SK-N-SH (cell line): ENCODE measurements around the gene AUTS2. TPM values are rescaled to one million over a fixed set of nuclear protein-coding genes. Genes with fewer than 3 reads are reported as not detected.

Source experiments
- CTCF ChIA-PET: fragments of 300-600, 350-600 bp; formaldehyde crosslinking; extraction: SDS; loops from one replicate; lab custom pipeline; 2021; lab: Yijun Ruan, JAX
- POLR2A ChIA-PET: fragments of 350-600 bp; sonication (Branson Sonifier 250); formaldehyde crosslinking; extraction: SDS; loops from one replicate; lab custom pipeline; 2020; ENCODE audit warnings: antibody characterized with exemption, inconsistent platforms; lab: Yijun Ruan, JAX
- DNase-seq: peaks from one replicate; pipeline ENCODE4 v3.0.0; 2012
- H2AFZ ChIP-seq: fragments of 200-600 bp; sonication (generic); 2 replicates; pipeline ENCODE4 v1.8.1; 2016; ENCODE audit warnings: antibody characterized with exemption, mild to moderate bottlenecking, low read depth
- H3F3A ChIP-seq: fragments of 200-600 bp; sonication (generic); replicated peaks from 2 replicates; pipeline ENCODE3; 2016; ENCODE audit warnings: antibody characterized with exemption, mild to moderate bottlenecking; ENCODE audit not compliant: insufficient read depth
- H3K27ac ChIP-seq, 2 experiments: fragments of 200-500 bp in 1 of 2; fragments of 200-600 bp in 1 of 2; sonication (Bioruptor generic) in 1 of 2; sonication (generic), shearing (Covaris generic) in 1 of 2; 2 replicates each; pipeline versions ENCODE4 v1.5.1 to v1.6.1; 2014 to 2016; ENCODE audit warnings: low read depth in 2 of 2, inconsistent platforms in 1 of 2, low read length in 1 of 2, mild to moderate bottlenecking in 1 of 2, mixed read lengths in 1 of 2
- H3K27me3 ChIP-seq: fragments of 200-600 bp; sonication (generic), shearing (Covaris generic); 2 replicates; pipeline ENCODE4 v1.6.1; 2016; ENCODE audit warnings: mixed run types; ENCODE audit not compliant: insufficient read depth
- H3K36me3 ChIP-seq, 2 experiments: fragments of 200-500 bp in 1 of 2; fragments of 200-600 bp in 1 of 2; sonication (Bioruptor generic) in 1 of 2; sonication (generic) in 1 of 2; replicated peaks in 1 of 2; 2 replicates each; pipeline versions ENCODE3 to v1.5.1; 2014 to 2016; ENCODE audit warnings: low read length in 1 of 2, mild to moderate bottlenecking in 1 of 2; ENCODE audit not compliant: insufficient read depth in 2 of 2, control insufficient read depth in 1 of 2
- H3K4me1 ChIP-seq, 2 experiments: fragments of 200-500 bp in 1 of 2; fragments of 200-600 bp in 1 of 2; sonication (Bioruptor generic) in 1 of 2; sonication (generic), shearing (Covaris generic) in 1 of 2; 2 replicates each; pipeline versions ENCODE4 v1.5.1 to v1.6.1; 2014 to 2016; ENCODE audit warnings: low read depth in 1 of 2, low read length in 1 of 2, mixed run types in 1 of 2; ENCODE audit not compliant: insufficient read depth in 2 of 2, control insufficient read depth in 1 of 2
- H3K4me2 ChIP-seq: fragments of 200-600 bp; sonication (generic), shearing (Covaris generic); 2 replicates; pipeline ENCODE4 v1.6.1; 2017; ENCODE audit warnings: mixed run types
- H3K4me3 ChIP-seq, 2 experiments: fragments of 200-500 bp in 1 of 2; fragments of 200-600 bp in 1 of 2; sonication (Bioruptor generic) in 1 of 2; sonication (generic), shearing (Covaris generic) in 1 of 2; 2 replicates each; pipeline versions ENCODE4 v1.5.1 to v1.8.1; 2014 to 2016; ENCODE audit warnings: low read depth in 2 of 2, inconsistent platforms in 1 of 2, low read length in 1 of 2, mild to moderate bottlenecking in 1 of 2, mixed read lengths in 1 of 2, moderate library complexity in 1 of 2
- H3K79me2 ChIP-seq: fragments of 200-600 bp; sonication (generic); 2 replicates; pipeline ENCODE4 v1.8.1; 2017; ENCODE audit warnings: mild to moderate bottlenecking; ENCODE audit not compliant: insufficient read depth
- H3K9ac ChIP-seq: fragments of 200-600 bp; sonication (generic); 2 replicates; pipeline ENCODE4 v1.6.1; 2017; ENCODE audit warnings: mixed run types
- H3K9me2 ChIP-seq: fragments of 200-600 bp; sonication (generic); 2 replicates; pipeline ENCODE4 v1.6.1; 2017; ENCODE audit warnings: mixed run types
- H3K9me3 ChIP-seq: fragments of 200-600 bp; sonication (generic); 2 replicates; pipeline ENCODE4 v1.6.1; 2017; ENCODE audit warnings: mixed run types, mild to moderate bottlenecking, moderate library complexity
- H4K20me1 ChIP-seq: fragments of 200-600 bp; sonication (generic); 2 replicates; pipeline ENCODE4 v1.6.1; 2017; ENCODE audit warnings: mild to moderate bottlenecking, mixed run types; ENCODE audit not compliant: insufficient read depth
- CHD2 ChIP-seq: fragments of 150-350 bp; IDR thresholded peaks from 2 replicates; pipeline ENCODE4 v1.6.1; 2018; ENCODE audit warnings: low read length; ENCODE audit not compliant: partially characterized antibody
- CTCF ChIP-seq: fragments of 200-600 bp; sonication (generic); IDR thresholded peaks from 2 replicates; pipeline ENCODE4 v1.6.1; 2017; ENCODE audit warnings: antibody characterized with exemption, mild to moderate bottlenecking, moderate library complexity
- EP300 ChIP-seq, 2 experiments: IDR thresholded peaks; 2 replicates each; pipeline versions ENCODE4 v1.4.0 to v1.6.1; 2012; ENCODE audit warnings: borderline replicate concordance in 1 of 2, low read depth in 1 of 2, low read length in 1 of 2
- FOSL2 ChIP-seq: IDR thresholded peaks from 2 replicates; pipeline ENCODE4 v1.4.0; 2012; ENCODE audit warnings: low read depth, mild to moderate bottlenecking, moderate library complexity, borderline replicate concordance
- FOXJ3 ChIP-seq: sonication (generic); formaldehyde crosslinking; IDR thresholded peaks from 2 replicates; pipeline ENCODE4 v1.5.1; 2020; ENCODE audit warnings: mild to moderate bottlenecking, missing genetic modification reagents
- FOXM1 ChIP-seq: IDR thresholded peaks from 2 replicates; pipeline ENCODE4 v1.4.0; 2012; ENCODE audit warnings: low read depth, mild to moderate bottlenecking
- GATA2 ChIP-seq: sonication (generic); formaldehyde crosslinking; IDR thresholded peaks from 2 replicates; pipeline ENCODE4 v1.5.0; 2020; ENCODE audit warnings: mild to moderate bottlenecking, missing genetic modification reagents
- MEF2A ChIP-seq: IDR thresholded peaks from 2 replicates; pipeline ENCODE4 v1.4.0; 2012; ENCODE audit warnings: low read depth, borderline replicate concordance
- PBX3 ChIP-seq: IDR thresholded peaks from 2 replicates; pipeline ENCODE4; 2012
- POLR2AphosphoS5 ChIP-seq: IDR thresholded peaks from 2 replicates; pipeline ENCODE4 v1.6.1; 2012; ENCODE audit warnings: low read depth, low read length
- RAD21 ChIP-seq: IDR thresholded peaks from 2 replicates; pipeline ENCODE4 v1.6.1; 2012; ENCODE audit warnings: mild to moderate bottlenecking, low read length
- RCOR1 ChIP-seq: fragments of 150-350 bp; IDR thresholded peaks from 2 replicates; pipeline ENCODE4 v1.6.1; 2017; ENCODE audit warnings: antibody characterized with exemption, low read length
- TAF1 ChIP-seq: IDR thresholded peaks from 2 replicates; pipeline ENCODE4 v1.6.1; 2012; ENCODE audit warnings: low read depth, mild to moderate bottlenecking, low read length, moderate library complexity, borderline replicate concordance
- TEAD4 ChIP-seq: IDR thresholded peaks from 2 replicates; pipeline ENCODE4 v1.4.0; 2012; ENCODE audit warnings: mild to moderate bottlenecking, borderline replicate concordance; ENCODE audit not compliant: insufficient read depth
- WGBS: methylation state at CpG from one replicate; pipeline ENCODE4 v1.1.6; 2017; ENCODE audit warnings: low lambda C conversion rate; 5-methylcytosine and 5-hydroxymethylcytosine counted together
- polyA plus RNA-seq, 3 experiments: library from polyadenylated mRNA; depleted of rRNA; stranded (reverse); fragments of >200 nt; gene quantifications; 2 replicates each; pipeline ENCODE4 v1.2.3, GENCODE V29; 2012

AUTS2 gene
- polyA plus RNA-seq, 1 of the 3 experiments (the other 2 are of a cell fraction) = 15.6 TPM

GRCh38 chr7:70421319-70421718 is 823.0 kb downstream of the AUTS2 start:
- CTCF ChIA-PET = interaction anchor here (1.1 to 1.8 kb wide), 2 partner anchors 45 to 120 kb away, joined by 3 to 5 read pairs; no protein-coding TSS in a partner anchor
- TF ChIP-seq FOXM1 = no peak
- no peak for TF ChIP-seq PBX3
- TF ChIP-seq FOSL2 = no peak
- TF ChIP-seq MEF2A = no peak
- TF ChIP-seq RCOR1 = no peak
- TF ChIP-seq TEAD4 = no peak

GRCh38 chr7:70426249-70426880 is 828.1 kb downstream of the AUTS2 start:
- TF ChIP-seq FOXJ3 (CRISPR knock-in tag) = peak; percentile 84
- peak; percentile 94 for TF ChIP-seq GATA2 (CRISPR knock-in tag)
- peak in 1 of 2 experiments; percentile 60; a peak in 1 of 4 replicates for TF ChIP-seq EP300 (IDR thresholded peaks at IDR 0.05; ENCODE audit: borderline replicate concordance in 1 of 2, low read depth in 1 of 2, low read length in 1 of 2)
- peak; percentile 16; the same call in 1 of the 2 replicates for TF ChIP-seq RAD21
- no peak for TF ChIP-seq POLR2AphosphoS5
- no peak for TF ChIP-seq MEF2A
- TF ChIP-seq TAF1 = no peak
- TF ChIP-seq CTCF = no peak
- no peak for TF ChIP-seq CHD2
- TF ChIP-seq, all 33 proteins: peak for 4
- WGBS = 71% methylated on average over 12 of the region's 12 CpGs
- CTCF ChIA-PET = interaction anchor here (1.2 to 1.7 kb wide), 3 partner anchors 12 to 20 kb away, joined by 3 to 4 read pairs (median 3); no protein-coding TSS in a partner anchor

More at GRCh38 chr7:70421319-70421718, 823.0 kb downstream of the AUTS2 start:
- POLR2A ChIA-PET = no interaction called here
- Histone ChIP-seq H3K27ac (no peak overlapping the region), H3K27me3 (no peaks in the 10 kb centered on the region), H3K9me2 (no peaks in the 10 kb centered on the region), H3K36me3 (no peaks in the 10 kb centered on the region), H3K79me2 (no peaks in the 10 kb centered on the region), H3K9me3 (no peaks in the 10 kb centered on the region), H2AFZ (no peak overlapping the region), H3K4me3 (no peak overlapping the region), H3F3A (no peaks in the 10 kb centered on the region), H3K4me2 (no peak overlapping the region), H4K20me1 (no peaks in the 10 kb centered on the region), H3K9ac (no peak overlapping the region), H3K4me1 (peaks cover 0 to 35% of the 10 kb centered on the region in 2 experiments; a peak in 2 of 4 replicates)
- 77% methylated on average over 2 of the region's 2 CpGs for WGBS
- DNase-seq = no peak

More at GRCh38 chr7:70426249-70426880, 828.1 kb downstream of the AUTS2 start:
- Histone ChIP-seq H3K9me2 (no peaks in the 10 kb centered on the region), H3K9me3 (no peaks in the 10 kb centered on the region), H3K4me3 (no peak overlapping the region), H3K9ac (no peak overlapping the region), H3K79me2 (no peaks in the 10 kb centered on the region), H2AFZ (no peak overlapping the region), H3K27me3 (no peaks in the 10 kb centered on the region), H3K4me2 (no peak overlapping the region), H3F3A (no peaks in the 10 kb centered on the region), H3K4me1 (peaks cover 0 to 14% of the 10 kb centered on the region in 2 experiments; a peak in 2 of 4 replicates), H4K20me1 (no peaks in the 10 kb centered on the region), H3K27ac (peak overlapping the region in 1 of 2 experiments; percentile 56; a peak in 2 of 4 replicates), H3K36me3 (no peaks in the 10 kb centered on the region)
- POLR2A ChIA-PET = no interaction called here
- peak; percentile 53 for DNase-seq
